Activated CD4-positive, CD25-positive, alpha-beta regulatory T cell treated with anti-CD3 and anti-CD28 coated beads, Interleukin-2, amount 50 U/mL, for 16 hours (primary cell): ENCODE measurements around the gene HEBP1.

Source experiments
- DNase-seq: peaks from one replicate; pipeline ENCODE4 v3.0.0-alpha.2; 2020; ENCODE audit warnings: low read depth, low spot score

HEBP1 gene

DNA sequence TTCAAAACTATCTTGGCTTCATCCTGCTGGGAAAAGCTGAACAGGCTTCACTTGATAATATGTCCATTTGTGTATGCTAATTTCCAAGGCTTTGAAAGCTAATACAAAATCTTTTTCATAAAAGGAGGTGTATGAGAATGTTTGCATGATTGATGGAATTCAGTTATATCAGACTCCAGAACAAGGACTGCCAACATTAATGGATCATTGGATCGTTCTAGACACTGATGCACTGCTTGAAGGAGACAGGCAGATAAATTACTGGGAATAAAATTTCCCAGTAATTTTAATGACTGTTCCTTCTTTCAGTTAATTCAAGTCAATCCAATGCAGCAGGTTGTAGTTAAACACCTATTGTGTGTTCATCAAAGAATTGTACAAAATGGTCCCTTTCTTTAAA, 48.6 kb downstream of the HEBP1 start:
- no peak for DNase-seq

DNA sequence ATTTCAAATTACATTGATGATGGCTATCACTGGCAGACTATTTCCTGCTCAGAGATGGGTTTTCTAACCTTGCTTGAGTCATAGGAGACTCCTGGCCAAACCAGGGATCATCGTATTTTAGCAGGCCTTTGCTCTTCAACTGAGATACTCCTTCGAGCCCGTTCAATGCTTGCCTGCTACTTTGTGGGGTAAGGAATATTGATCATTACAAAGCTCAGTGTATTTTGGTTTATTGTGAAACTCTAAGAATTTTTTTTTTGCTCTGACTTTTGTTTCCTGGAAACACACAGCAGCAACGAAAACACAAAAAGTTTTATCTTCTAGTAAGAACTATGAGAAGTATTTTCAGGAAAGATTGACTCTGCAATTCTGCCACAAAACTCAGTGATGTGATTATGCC, 52.2 kb downstream of the HEBP1 start:
- DNase-seq: no peak

DNA sequence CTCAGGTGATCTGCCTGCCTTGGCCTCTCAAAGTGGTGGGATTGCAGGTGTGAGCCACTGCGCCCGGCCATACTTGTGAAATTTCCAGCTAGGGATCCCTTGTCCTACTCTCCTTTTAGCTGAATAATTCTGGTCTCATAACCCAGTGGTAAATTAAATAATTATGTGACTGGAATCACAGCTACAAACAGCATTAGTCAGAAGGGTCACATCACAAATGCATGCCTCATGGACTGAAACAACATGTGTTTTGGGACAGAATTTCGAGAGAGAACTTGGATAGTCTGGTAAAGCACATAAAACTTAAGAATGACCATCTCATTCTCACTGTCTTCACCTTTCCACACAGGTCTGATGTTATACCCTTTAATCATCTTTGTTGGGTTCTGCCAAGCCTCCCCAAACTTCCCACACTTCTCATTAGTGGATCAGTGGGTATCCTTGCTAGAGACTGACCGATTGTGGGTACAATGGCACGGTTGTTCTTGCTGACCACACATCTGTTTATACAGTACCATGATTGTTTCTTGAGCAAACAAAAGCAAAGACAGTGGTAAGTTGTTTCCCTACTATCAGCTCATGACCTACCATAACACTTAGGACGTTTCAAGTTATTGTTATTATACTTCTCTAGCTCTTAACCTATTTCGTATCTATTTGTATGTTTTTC, 53.2 kb downstream of the HEBP1 start:
- DNase-seq: no peak

DNA sequence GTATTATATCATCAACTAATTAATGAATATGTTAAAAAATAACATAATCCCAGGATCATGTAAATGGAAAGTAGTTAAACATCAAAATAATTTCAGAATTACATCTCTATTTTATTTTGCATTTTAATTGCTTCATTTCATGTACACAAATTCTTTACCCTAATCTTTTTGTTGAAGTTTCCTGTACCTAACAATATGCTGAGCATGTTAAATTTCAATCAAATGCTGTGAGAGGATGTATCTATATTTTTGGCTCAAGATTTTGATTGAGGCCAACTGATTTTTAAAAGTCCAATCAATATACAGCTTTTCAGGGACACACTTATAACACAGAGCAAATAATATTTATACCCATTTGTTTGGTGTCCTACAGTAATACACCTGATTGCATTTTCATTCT, 54.5 kb downstream of the HEBP1 start:
- no peak for DNase-seq

DNA sequence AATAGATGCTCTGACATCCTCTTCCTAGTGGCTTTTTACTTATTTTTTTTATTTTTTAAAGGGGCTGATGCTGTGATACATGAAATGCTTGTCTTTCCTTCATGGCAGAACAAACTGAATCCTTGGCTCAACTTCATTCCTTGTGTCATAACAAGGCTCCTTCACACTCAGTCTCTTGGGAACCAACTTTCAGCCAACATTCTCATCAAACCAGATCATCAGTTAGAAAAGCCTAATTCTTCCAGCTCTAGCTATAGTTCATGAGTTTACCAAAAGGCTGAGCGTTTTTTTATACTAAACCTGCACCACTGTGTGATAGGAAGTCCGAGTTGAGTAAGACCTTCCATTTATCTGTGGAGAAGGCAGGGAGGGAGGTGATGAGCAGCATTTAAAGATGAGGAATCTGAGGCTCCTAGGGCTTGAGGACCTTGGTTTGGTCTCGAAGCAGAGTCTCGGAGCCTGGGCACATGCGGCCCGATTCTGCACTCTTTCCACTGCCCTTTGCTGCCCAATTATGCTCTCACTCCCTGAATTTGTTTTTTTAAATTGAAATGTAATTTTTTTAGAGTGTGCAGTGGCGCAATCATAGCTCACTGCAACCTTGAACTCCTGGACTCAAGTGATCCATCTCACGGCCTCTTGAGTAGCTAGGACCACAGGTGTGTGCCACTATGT, 56.3 kb downstream of the HEBP1 start:
- DNase-seq: no peak

DNA sequence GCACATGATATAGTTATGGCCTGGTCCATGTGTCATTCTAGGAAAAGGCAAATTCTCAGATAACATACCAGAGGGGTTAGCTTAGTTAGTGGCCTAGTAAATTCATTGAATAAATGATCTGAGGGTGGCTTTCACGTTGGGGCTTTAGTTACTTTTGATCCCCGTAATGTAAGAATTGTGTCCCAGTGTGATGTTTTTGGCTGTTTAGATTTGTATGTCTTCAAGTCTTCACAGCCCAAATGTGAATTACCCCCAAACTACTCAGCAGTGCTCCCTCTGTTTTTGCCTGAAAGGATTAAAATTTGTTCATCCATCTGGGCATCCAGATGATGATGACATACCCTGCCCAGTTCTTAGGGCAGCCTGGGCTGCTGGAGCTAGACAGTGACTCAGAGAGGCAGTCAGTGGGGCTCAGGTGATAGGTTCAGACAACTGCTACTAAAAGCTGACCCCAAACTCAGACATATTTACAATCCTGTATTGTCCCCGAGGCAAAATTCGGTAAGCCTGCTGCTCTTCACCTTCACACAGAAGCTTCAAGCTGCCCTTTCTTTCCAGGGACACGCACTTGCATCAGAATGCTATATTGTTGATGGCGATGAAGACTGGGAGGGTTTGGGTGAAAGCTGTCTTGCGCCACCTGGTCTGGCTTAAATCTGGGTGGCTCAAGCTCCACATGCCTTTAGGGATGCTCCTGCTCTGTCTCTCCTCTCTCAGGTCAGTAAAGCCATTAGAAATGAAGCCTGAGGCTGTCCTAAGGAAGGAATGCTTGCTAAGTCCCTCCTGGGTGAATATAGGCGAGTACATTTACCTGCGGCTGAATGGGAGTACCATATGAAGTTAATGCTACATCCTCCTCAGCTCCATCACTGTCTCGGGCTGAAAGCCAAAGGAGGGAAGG, 58.4 kb downstream of the HEBP1 start:
- DNase-seq: no peak

DNA sequence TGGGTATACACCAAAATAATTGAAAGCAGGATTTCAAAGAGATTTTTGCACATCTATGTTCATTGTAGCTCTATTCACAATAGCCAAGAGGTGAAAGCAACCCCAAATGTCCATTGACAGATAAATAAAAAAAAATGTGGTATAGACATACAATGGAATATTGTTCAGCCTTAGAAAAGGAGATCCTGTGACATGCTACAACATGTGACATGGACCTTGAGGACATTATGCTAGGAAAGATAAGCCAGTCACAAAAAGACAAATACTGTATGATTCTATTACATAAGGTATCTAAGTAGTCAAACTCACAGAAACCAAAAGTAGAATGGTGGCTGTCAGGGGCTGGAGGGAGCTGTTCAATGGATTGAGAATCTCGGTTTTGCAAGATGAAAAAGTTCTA, 60.2 kb downstream of the HEBP1 start:
- no peak for DNase-seq

DNA sequence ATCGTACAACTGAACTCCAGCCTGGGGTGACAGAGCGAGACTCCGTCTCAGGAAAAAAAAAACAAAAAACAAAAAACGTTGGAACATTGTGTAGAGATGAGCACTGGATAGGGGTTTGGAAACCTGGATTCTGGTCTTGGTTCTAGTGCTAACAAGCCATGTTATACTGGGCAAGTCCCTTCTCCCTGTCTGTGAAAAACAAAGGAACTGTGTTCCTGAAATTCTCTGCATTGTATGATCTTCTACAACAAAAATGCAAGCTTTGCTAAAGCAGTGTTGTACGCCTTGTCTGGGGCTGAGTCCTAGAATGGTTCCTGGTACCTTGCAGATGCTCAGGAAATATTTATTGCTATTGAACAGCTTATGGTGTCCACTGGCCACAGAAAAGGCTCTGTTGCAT, 61.5 kb downstream of the HEBP1 start:
- DNase-seq: no peak

DNA sequence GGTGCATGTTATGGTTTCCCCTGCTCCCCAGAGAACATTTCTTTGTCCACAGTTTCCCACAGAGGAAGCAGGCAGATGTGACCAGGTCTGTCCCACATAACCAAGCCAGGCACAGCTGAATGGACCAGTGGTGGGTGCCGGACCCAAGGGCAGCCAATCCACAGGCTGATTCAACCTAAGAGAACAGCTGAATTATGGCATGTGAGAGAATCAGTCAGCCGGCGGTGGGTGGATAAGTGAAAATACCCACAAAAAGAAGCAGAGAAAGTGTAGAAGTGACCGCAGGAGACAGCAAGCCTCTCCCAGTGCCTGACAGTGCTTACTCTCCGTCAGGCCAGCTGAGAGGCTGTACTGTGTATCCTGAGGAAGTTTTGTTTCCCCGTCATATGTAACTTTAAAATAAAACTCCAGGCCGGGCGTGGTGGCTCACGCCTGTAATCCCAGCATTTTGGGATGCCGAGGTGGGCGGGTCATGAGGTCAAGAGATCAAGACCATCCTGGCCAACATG, 63.0 kb downstream of the HEBP1 start:
- DNase-seq: no peak

DNA sequence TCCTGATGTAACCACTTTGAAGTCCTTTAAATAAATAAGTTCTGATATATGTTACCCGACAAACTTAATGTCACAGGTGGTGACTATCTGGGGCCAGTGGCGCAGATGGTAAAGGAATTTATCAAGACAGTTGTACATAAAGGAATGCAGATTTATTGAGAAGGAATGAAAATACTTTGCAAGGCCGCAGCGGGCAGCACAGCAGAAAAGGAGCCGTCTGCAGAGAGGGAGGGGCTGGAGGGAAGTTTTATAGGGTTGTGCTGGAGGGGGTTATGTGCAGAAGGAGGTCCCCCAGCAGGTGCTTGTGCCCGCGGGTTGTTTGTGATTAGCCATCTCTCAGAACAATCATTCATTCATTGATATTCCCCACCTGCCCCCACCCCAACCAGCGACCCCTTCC, 65.5 kb downstream of the HEBP1 start:
- DNase-seq: no peak

DNA sequence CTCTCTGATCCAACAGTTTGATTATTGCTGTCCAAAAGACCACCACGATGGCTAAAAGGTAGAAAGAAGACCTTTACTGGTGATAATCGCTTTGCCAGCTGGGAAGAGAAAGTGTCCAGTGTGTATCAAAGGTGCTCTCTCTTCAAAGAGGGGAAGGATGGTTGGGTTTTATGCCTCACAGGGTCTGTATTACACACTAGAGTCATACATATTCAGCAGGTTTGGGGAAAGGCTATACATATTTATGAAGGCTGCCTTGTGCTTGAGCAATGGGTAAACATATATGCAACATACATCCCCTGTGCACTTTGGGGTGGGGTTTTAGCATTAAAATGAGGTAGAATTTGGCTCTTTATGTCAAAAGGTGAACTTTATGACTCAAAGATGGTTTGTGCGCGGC, 66.3 kb downstream of the HEBP1 start:
- DNase-seq: no peak

DNA sequence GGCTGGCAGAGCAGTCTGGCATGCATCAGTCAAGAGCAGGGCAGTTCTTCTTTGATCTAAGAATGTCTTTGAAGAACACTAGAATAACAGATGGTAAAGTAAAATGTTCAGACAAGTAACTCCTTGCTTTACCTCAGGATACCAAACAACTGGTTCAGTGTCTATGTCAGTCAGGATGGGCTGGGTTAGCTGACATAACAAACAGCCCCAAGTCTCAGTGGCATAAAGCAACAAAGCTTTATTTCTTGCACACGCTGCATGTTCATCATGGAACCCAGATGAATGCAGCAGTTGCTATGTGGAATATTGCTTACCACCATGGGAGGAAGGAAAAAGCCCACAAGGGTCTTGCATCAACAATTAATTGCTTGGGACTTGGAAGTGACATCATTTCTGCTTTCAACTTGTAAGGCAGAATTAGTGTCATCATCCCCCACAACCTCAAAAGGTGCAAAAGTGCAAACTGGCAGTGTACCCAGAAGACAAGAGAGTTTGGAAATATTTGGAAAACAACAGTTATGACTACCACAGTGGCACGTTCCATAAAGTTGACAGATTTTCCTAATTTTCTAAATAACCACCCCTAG, 69.3 kb downstream of the HEBP1 start:
- DNase-seq: no peak

DNA sequence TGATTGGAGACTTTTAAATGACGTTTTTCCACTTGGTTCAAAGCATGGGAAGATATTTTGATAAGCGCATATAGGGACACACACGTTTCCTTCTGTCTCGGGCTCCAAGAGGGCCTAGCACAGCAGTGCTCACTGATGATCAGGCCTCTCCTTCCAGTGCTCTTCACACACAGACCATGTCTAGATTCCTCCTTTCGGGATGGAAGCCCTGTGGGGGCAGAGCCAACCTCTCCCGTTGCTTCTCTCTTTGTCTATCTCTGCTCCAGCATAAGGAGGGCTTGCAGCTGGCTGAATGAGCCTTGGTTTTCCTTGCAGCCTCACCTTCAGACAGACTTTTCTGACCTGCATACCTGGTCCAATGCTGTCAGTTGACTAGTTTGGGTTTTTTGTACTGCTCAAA, 70.4 kb downstream of the HEBP1 start:
- no peak for DNase-seq

DNA sequence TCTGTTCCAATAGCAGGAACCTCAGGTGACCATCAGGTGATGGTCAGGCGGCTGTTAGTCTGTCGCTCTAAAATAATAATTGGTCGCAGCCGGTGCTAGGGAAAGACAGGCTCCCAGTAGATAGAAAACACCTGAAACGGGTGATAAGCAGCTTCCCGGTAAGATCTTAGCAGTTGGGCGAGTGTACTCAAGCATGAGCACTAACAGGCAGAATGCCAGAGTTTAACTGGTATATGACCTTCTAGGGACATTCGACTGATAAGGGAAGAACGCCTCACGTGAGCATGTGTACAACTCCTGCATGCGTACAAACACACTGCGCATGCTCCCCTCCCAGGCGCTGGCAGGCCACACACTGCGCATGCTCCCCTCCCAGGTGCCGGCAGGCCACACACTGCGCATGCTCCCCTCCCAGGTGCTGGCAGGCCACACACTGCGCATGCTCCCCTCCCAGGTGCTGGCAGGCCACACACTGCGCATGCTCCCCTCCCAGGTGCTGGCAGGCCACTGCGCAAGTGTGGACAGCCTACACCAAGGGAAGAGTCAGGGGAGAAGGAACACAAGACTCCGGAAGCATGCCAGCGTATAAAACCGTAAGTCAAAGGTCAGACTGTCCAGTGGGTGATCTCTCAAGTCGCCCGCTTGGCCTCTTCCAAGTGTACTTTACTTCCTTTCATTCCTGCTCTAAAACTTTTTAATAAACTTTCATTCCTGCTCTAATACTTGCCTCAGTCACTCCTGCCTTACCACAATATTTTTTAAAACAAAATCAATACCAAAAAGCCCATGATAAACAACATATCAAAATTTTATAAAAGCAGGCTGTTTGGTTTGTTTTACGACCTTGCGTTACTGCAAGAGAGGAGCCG, 72.6 kb downstream of the HEBP1 start:
- DNase-seq: no peak

DNA sequence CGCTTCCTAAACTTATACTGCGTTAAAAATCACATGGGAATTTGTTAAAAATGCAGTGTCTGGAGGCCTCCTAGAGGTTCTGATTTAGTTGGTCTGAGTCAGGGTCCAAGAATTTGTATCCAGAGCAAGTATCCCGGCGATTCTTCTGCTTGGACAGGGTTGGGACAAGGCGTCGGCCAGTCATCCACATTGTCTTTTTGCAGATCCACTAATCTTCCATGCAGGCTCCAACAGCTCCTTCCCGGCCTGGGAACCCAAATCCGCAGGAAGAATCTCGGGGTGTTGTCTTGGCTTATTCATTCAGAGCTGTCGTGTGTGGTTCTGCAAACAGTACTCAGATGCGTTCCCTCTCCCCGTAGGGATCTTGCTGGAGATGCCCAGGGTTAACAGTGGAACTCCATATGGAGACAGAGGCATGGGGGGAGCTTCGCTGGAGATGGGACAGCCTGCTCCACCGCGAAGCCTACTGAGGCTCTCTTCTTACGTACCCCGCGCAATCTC, 73.4 kb downstream of the HEBP1 start:
- no peak for DNase-seq

DNA sequence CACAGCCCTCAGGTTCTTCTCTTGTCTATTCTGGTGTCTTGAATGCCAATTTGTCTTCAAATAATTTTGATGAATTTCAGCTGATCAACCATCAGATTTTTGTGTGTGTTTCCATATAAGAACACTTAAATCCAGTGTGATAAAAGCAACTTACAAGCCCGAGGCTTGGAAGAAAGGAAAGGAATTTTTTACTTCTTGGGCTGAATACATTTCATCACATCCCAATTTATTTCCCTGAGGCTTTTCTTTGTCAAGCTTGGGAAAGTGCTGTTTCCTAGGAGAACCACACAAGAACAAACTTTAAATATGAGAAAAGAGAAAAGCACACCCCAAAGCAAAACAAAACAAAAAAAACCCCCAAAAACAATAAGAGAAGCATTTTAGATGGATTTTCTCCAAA, 74.7 kb downstream of the HEBP1 start:
- DNase-seq: no peak
